Measurements from ENCODE around the gene FZR1. TPM values are rescaled to one million over a fixed set of nuclear protein-coding genes. Genes with fewer than 3 reads are reported as not detected.

FZR1 gene
- total and polyA plus RNA-seq, 9 of the 15 experiments (the other 6 are each of a cell fraction or from before 2014, with no cell fraction given), result 0.18 to 48.0 (median 22.2) TPM

DNA sequence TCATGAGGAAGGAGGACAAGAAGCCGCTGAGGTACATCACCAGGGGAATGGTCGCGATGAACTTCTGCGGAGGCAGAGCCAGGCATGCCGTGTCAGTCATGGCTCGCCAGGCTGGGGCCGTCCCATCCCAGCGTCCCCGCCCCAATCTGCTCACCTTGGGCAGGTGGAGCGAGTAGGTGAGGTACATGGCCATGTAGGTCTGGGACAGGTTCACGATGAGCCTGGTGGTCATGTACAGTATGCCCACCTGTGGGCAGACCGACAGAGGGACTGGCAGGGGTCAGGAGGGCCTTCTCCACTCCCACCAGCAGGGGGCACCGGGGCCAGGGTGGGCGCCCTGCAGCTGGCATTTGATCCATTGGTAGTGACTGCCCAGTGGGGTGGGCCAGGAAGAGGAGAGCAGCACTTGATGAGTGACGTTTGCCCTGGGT is 41.2 kb downstream of the FZR1 start (continued):
- peak; percentile 62 for TF ChIP-seq SMARCA5 (IDR thresholded peaks at IDR 0.05)
- 0 out of 2 replicates have a peak, but pooled peaks have one; percentile 58 for TF ChIP-seq CBX1 (IDR thresholded peaks at IDR 0.05; ENCODE audit: low read depth)
- no peak for TF ChIP-seq TEAD4 (IDR thresholded peaks at IDR 0.05; ENCODE audit: low read length)
- no peak for TF ChIP-seq TEAD4 (CRISPR knock-in tag; IDR thresholded peaks at IDR 0.05; ENCODE audit: borderline replicate concordance)
- TF ChIP-seq THAP7 (CRISPR knock-in tag; IDR thresholded peaks at IDR 0.05), result no peak
- TF ChIP-seq HNRNPL (IDR thresholded peaks at IDR 0.05; ENCODE audit: low read depth, low read length), result 0 out of 2 replicates have a peak, but pooled peaks have one; percentile 71
- TF ChIP-seq BCOR (IDR thresholded peaks at IDR 0.05), result peak; percentile 82
- no peak for TF ChIP-seq YY1 (IDR thresholded peaks at IDR 0.05; ENCODE audit: borderline replicate concordance in 1 of 3, control insufficient read depth in 1 of 3, extremely low read depth in 1 of 3, insufficient read depth in 3 of 3, insufficient read length in 1 of 3, insufficient replicate concordance in 2 of 3, low read depth in 1 of 3, low read length in 2 of 3)
- TF ChIP-seq RAD21 (CRISPR knock-in tag; conservative IDR thresholded peaks at IDR 0.05 in 1 of 2, IDR thresholded peaks at IDR 0.05 in 1 of 2), result peak in 1 of 2 experiments; percentile 34; a peak in 2 of 4 replicates
- TF ChIP-seq CHD7 (IDR thresholded peaks at IDR 0.05; ENCODE audit: low read depth, low read length), result no peak
- TF ChIP-seq, protein P1, sequence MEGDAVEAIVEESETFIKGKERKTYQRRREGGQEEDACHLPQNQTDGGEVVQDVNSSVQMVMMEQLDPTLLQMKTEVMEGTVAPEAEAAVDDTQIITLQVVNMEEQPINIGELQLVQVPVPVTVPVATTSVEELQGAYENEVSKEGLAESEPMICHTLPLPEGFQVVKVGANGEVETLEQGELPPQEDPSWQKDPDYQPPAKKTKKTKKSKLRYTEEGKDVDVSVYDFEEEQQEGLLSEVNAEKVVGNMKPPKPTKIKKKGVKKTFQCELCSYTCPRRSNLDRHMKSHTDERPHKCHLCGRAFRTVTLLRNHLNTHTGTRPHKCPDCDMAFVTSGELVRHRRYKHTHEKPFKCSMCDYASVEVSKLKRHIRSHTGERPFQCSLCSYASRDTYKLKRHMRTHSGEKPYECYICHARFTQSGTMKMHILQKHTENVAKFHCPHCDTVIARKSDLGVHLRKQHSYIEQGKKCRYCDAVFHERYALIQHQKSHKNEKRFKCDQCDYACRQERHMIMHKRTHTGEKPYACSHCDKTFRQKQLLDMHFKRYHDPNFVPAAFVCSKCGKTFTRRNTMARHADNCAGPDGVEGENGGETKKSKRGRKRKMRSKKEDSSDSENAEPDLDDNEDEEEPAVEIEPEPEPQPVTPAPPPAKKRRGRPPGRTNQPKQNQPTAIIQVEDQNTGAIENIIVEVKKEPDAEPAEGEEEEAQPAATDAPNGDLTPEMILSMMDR (IDR thresholded peaks at IDR 0.05 in 2 of 3, conservative IDR thresholded peaks at IDR 0.05 in 1 of 3; ENCODE audit: insufficient read depth in 2 of 3, low read depth in 1 of 3, low read length in 3 of 3), result peak; percentile 46 to 69 (median 56); a peak in 4 of 6 replicates
